Epithelial cell of proximal tubule (primary cell): ENCODE data around the gene PLCG1. TPM values are rescaled to one million over a fixed set of nuclear protein-coding genes. Genes with fewer than 3 reads are reported as not detected.

Experiments
- DNase-seq: peaks from one replicate; pipeline ENCODE4 v3.0.0-alpha.2; 2011; ENCODE audit warnings: low read depth
- H3K4me3 ChIP-seq: 2 replicates; pipeline ENCODE4 v1.5.1; 2011; ENCODE audit warnings: low read depth, mild to moderate bottlenecking, low read length
- CTCF ChIP-seq: conservative IDR thresholded peaks from 2 replicates; pipeline ENCODE4 v1.5.1; 2012; ENCODE audit warnings: low read depth, mild to moderate bottlenecking, low read length
- total RNA-seq: library from RNA; depleted of rRNA; stranded (reverse); fragments of >200 nt; gene quantifications from 2 replicates; pipeline ENCODE4 v1.2.3, GENCODE V29; 2015

The PLCG1 gene
- total RNA-seq, 1 donor from 2014 or later = 87.5 TPM

- DNase-seq = no peak
- no peak for TF ChIP-seq CTCF
- no peak overlapping the region for H3K4me3 ChIP-seq
Measured at GRCh38 chr20:41167481-41168253, 30.3 kb downstream of the PLCG1 start.

GRCh38 chr20:41168281-41169161, 31.2 kb downstream of the PLCG1 start:
- no peak overlapping the region for H3K4me3 ChIP-seq
- no peak for TF ChIP-seq CTCF
- DNase-seq = no peak

- no peak overlapping the region for H3K4me3 ChIP-seq
- TF ChIP-seq CTCF = no peak
- no peak for DNase-seq
Measured at GRCh38 chr20:41169162-41169690, 31.9 kb downstream of the PLCG1 start.

GRCh38 chr20:41169791-41170351, 32.5 kb downstream of the PLCG1 start:
- no peak overlapping the region for H3K4me3 ChIP-seq
- TF ChIP-seq CTCF = no peak
- DNase-seq = no peak

GRCh38 chr20:41170386-41171105, 33.2 kb downstream of the PLCG1 start:
- TF ChIP-seq CTCF = no peak
- DNase-seq = no peak
- H3K4me3 ChIP-seq = no peak overlapping the region

GRCh38 chr20:41171736-41172295, 34.5 kb downstream of the PLCG1 start:
- TF ChIP-seq CTCF = no peak
- no peak for DNase-seq
- no peak overlapping the region for H3K4me3 ChIP-seq
